Bronchial epithelial cell (primary cell): Measurements from ENCODE around the gene PLXNA3. TPM values are rescaled to one million over a fixed set of nuclear protein-coding genes. Genes with fewer than 3 reads are reported as not detected.

ENCODE experiments used
- DNase-seq: peaks from one replicate; pipeline ENCODE4 v3.0.0-alpha.2; 2010; ENCODE audit warnings: low read depth
- FAIRE-seq: peaks from 2 replicates; lab custom pipeline; 2011; peaks lifted over from hg19 to GRCh38; lab: Jason Lieb, UNC
- H3K27me3 ChIP-seq: 2 replicates; pipeline ENCODE4 v1.5.1; 2011; ENCODE audit warnings: low read length; ENCODE audit not compliant: control insufficient read depth, insufficient read depth
- H3K36me3 ChIP-seq: 2 replicates; pipeline ENCODE4 v1.5.1; 2011; ENCODE audit warnings: low read length; ENCODE audit not compliant: control insufficient read depth, insufficient read depth
- H3K4me3 ChIP-seq: 2 replicates; pipeline ENCODE4 v1.5.1; 2011; ENCODE audit warnings: mild to moderate bottlenecking, low read depth, low read length, control low read depth
- total RNA-seq: library from RNA; depleted of rRNA; stranded (reverse); fragments of >200 nt; gene quantifications from 2 replicates; pipeline ENCODE4 v1.2.1, GENCODE V29; 2014
- TF ChIP-seq, protein P1 (sequence below): IDR thresholded peaks from 2 replicates; pipeline ENCODE4 v1.5.1; 2011; ENCODE audit warnings: mild to moderate bottlenecking, moderate library complexity, low read length, control low read depth, inconsistent platforms; ENCODE audit not compliant: insufficient read depth, severe bottlenecking

Gene PLXNA3
- total RNA-seq, 1 donor from 2014 or later, result 8.7 TPM

DNA sequence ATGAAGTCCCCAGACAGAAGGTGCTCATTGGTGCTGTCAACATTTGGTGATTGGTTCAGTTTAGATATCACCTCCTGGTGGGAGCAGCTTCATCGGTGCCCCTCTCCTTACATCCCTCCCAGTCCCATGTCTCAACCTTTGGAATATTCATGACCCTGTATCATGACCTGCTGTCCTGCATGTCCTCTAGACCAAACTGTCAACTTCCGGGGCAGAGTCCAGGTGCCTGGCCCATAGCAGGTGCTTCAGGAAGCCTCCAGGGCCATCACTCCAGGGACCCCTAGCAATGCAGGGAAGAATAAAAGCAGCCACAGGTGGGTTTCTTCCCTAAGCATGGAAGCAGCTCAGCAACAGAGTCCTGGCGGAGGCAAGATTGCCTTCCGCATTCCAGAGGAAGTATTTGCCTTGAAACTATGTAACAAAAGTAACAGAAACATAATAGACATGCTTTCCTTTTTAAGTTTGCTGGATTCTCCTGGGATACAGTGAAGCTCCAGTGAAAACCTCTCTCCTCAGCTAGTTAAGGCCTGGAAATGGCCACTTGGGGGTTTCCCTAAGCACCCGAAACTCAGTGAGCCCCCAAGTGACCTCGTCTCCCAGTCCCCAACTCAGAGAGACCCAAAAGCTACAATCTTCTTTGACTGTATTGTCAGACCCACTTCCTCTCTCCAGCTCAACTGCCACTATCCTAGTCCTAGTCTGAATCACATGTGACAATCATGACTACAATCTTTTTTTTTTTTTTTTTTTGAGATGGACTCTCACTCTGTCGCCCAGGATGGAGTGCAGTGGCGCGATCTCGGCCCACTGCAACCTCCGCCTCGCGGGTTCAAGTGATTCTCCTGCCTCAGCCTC is 30.9 kb upstream of the PLXNA3 start:
- H3K4me3 ChIP-seq, result no peak overlapping the region
- TF ChIP-seq, protein P1, sequence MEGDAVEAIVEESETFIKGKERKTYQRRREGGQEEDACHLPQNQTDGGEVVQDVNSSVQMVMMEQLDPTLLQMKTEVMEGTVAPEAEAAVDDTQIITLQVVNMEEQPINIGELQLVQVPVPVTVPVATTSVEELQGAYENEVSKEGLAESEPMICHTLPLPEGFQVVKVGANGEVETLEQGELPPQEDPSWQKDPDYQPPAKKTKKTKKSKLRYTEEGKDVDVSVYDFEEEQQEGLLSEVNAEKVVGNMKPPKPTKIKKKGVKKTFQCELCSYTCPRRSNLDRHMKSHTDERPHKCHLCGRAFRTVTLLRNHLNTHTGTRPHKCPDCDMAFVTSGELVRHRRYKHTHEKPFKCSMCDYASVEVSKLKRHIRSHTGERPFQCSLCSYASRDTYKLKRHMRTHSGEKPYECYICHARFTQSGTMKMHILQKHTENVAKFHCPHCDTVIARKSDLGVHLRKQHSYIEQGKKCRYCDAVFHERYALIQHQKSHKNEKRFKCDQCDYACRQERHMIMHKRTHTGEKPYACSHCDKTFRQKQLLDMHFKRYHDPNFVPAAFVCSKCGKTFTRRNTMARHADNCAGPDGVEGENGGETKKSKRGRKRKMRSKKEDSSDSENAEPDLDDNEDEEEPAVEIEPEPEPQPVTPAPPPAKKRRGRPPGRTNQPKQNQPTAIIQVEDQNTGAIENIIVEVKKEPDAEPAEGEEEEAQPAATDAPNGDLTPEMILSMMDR, result no peak
- FAIRE-seq, result no peak
- H3K36me3 ChIP-seq, result no peaks in the 10 kb centered on the region
- no peaks in the 10 kb centered on the region for H3K27me3 ChIP-seq
- DNase-seq, result no peak

DNA sequence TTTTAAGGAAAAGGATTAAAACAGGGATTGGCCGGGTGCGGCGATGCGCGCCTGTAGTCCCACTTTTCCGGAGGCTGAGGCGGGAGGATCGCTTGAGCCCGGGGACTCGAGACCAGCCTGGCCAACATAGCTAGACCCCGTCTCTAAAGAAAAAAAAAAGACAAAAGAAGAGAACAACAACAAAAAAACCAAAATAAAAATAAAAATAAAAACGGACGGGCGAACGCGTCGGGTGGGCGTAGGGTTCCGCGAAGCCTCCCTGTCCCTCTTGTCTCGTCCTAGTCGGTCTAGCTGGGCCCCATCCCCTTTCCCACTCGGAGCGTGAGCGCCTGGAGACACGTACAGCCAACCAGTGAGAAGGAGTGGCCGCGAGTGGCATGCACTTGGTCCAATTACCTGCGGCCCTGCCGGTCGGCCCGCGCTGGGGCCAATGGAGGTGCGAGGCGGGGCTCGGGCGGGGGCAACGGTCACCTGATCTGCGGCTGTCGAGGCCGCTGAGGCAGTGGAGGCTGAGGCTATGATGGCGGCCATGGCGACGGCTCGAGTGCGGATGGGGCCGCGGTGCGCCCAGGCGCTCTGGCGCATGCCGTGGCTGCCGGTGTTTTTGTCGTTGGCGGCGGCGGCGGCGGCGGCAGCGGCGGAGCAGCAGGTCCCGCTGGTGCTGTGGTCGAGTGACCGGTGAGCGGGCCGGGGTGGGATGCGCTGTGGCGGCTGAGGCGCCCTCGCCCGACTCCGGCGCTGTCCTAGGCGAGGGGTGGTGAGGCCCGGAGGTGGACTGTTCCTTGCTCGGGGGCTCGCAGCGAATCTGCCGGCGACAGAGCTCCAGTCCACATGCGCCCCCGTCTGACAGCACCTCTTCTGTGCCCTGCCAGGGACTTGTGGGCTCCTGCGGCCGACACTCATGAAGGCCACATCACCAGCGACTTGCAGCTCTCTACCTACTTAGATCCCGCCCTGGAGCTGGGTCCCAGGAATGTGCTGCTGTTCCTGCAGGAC is 29.6 kb upstream of the PLXNA3 start, which contains the start of gene ATP6AP1:
TSS of gene ATP6AP1 (plus strand) at position 502 of the 996 bp plus-strand sequence. CDS start at position 518, 16 bp downstream.
- peak; percentile 75 for DNase-seq
- Histone ChIP-seq H3K4me3 (peak within 1 kb of the TSS; percentile 59), H3K36me3 (peaks cover 3% of the 10 kb centered on the region), H3K27me3 (no peaks in the 10 kb centered on the region)
- FAIRE-seq, result no peak
- TF ChIP-seq, protein P1, result peak; percentile 10

DNA sequence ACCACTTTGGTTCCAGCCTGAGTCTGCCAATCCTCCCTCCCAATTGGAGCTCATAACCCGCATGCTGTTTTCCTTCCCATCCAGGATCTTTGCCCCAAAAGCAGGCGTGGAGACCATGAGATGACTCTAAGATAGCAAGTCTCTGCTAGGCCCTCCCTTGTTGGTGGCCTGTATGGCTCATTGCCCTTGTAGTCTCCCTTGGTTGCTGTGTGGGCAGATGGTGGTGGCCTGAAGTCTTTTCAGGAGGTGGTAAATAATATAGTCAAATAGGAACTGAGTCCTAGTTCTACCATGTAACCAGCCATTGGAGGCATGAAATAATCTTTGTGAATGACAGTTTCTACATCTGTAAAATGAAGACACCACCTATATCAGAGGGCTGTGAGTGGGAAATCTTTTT is 28.4 kb upstream of the PLXNA3 start:
- no peak for DNase-seq
- Histone ChIP-seq H3K36me3 (peaks cover 3% of the 10 kb centered on the region), H3K27me3 (no peaks in the 10 kb centered on the region), H3K4me3 (no peak overlapping the region)
- TF ChIP-seq, protein P1, result no peak
- FAIRE-seq, result no peak

DNA sequence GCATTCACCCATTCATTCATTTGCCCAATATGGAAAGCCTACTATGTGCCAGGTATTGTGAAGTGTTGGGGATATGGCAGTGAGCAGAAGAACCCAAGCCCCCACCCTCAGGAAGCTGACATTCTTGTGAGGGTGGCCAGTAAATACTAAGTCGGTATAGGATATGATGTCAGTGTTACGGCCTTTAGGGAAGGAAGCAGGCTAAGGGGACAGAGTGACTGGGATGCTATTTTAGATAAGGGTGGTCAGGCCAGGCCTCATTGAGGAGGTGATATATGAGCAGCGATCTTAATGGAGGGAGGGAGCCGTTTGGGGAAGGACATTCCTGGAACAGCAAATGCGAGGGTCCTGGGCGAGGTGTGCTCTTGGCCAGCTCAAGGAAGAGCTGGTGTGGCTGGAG is 27.6 kb upstream of the PLXNA3 start:
- Histone ChIP-seq H3K27me3 (no peaks in the 10 kb centered on the region), H3K4me3 (no peak overlapping the region), H3K36me3 (peaks cover 5% of the 10 kb centered on the region)
- TF ChIP-seq, protein P1, result no peak
- no peak for FAIRE-seq
- no peak for DNase-seq

DNA sequence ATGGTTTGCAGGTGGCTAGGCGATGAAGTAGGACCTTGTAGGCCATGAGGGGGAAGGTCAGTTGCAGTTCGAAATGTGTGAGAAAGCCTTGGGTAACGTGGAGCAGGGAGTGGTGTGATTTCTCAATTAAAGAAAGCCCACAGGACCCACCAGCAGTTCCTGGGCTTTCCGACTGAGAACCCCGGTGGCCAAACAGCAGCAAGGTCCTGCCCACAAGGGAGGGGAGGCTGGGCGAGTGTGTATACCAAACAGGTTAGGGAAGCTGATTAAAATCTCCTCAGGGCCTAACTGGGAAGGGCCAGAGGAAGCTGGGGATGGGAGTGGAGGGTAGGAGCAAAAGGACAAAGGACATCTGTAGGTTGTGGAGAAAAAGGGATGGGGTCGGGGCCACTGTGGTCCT is 27.2 kb upstream of the PLXNA3 start:
- H3K36me3 ChIP-seq, result peaks cover 7% of the 10 kb centered on the region
- H3K27me3 ChIP-seq, result no peaks in the 10 kb centered on the region
- FAIRE-seq (peak; percentile 36), DNase-seq (no peak)
- H3K4me3 ChIP-seq, result no peak overlapping the region
- TF ChIP-seq, protein P1, result no peak
